Pulmonary artery endothelial cell (primary cell): ENCODE results near the gene ASCC1. TPM values are rescaled to one million over a fixed set of nuclear protein-coding genes. Genes with fewer than 3 reads are reported as not detected.
"Not testable (repeated sequence)": the region's sequence is repeated elsewhere in the genome, so short reads cannot be mapped to it uniquely, and the experiment has no call there.

ENCODE experiments used
- DNase-seq: peaks from one replicate; pipeline ENCODE4 v3.0.0-alpha.2; 2011; ENCODE audit warnings: low read depth, low spot score
- total RNA-seq: library from RNA; depleted of rRNA; stranded (reverse); fragments of >200 nt; gene quantifications from 2 replicates; pipeline ENCODE4 v1.2.3, GENCODE V29; 2014

Gene ASCC1
- total RNA-seq, 1 donor from 2014 or later: 26.0 TPM

- no peak for DNase-seq
Observed at GRCh38 chr10:72223743-72224101, 7.6 kb upstream of the ASCC1 start.

GRCh38 chr10:72221278-72221677 lies 5.2 kb upstream of the ASCC1 start:
- DNase-seq: no peak

GRCh38 chr10:72220637-72221036 lies 4.6 kb upstream of the ASCC1 start:
- DNase-seq: no peak

- DNase-seq: no peak
Observed at GRCh38 chr10:72219235-72219814, 3.2 kb upstream of the ASCC1 start.

- DNase-seq: no peak
Observed at GRCh38 chr10:72218726-72219125, 2.6 kb upstream of the ASCC1 start.

GRCh38 chr10:72218325-72218724 lies 2.2 kb upstream of the ASCC1 start:
- no peak for DNase-seq

GRCh38 chr10:72211832-72212231 lies 4.2 kb downstream of the ASCC1 start:
- not testable (repeated sequence) for DNase-seq

GRCh38 chr10:72211381-72211780 lies 4.7 kb downstream of the ASCC1 start:
- not testable (repeated sequence) for DNase-seq

GRCh38 chr10:72208526-72208925 lies 7.5 kb downstream of the ASCC1 start:
- not testable (repeated sequence) for DNase-seq

GRCh38 chr10:72206511-72207229 lies 9.4 kb downstream of the ASCC1 start:
- no peak for DNase-seq

- DNase-seq: no peak
Observed at GRCh38 chr10:72204724-72205123, 11.4 kb downstream of the ASCC1 start.

GRCh38 chr10:72204296-72204695 lies 11.8 kb downstream of the ASCC1 start:
- DNase-seq: no peak

- DNase-seq: no peak
Observed at GRCh38 chr10:72201293-72201692, 14.8 kb downstream of the ASCC1 start.

- DNase-seq: no peak
Observed at GRCh38 chr10:72200883-72201282, 15.2 kb downstream of the ASCC1 start.

- DNase-seq: no peak
Observed at GRCh38 chr10:72194949-72195348, 21.1 kb downstream of the ASCC1 start.

- DNase-seq: no peak
Observed at GRCh38 chr10:72186982-72187330, 29.1 kb downstream of the ASCC1 start.

- peak; percentile 37 for DNase-seq
Observed at GRCh38 chr10:72186258-72186981, 29.7 kb downstream of the ASCC1 start.

- DNase-seq: no peak
Observed at GRCh38 chr10:72184156-72184555, 31.9 kb downstream of the ASCC1 start.

- DNase-seq: no peak
Observed at GRCh38 chr10:72177454-72177853, 38.6 kb downstream of the ASCC1 start.

- DNase-seq: no peak
Observed at GRCh38 chr10:72176701-72177100, 39.4 kb downstream of the ASCC1 start.

GRCh38 chr10:72175149-72175548 lies 40.9 kb downstream of the ASCC1 start:
- no peak for DNase-seq

- DNase-seq: no peak
Observed at GRCh38 chr10:72174297-72174662, 41.8 kb downstream of the ASCC1 start.
